K562 (cell line): ENCODE results near the gene TRAF1. TPM values are rescaled to one million over a fixed set of nuclear protein-coding genes. Genes with fewer than 3 reads are reported as not detected.

Experiments
- E2F1 ChIP-seq: sonication (generic); formaldehyde crosslinking; IDR thresholded peaks from 2 replicates; pipeline ENCODE4 v1.8.1; 2023; ENCODE audit warnings: mild to moderate bottlenecking, missing genetic modification reagents, moderate library complexity
- GMEB1 ChIP-seq: fragments of 250-450 bp; sonication (Bioruptor Pico); IDR thresholded peaks from 2 replicates; pipeline ENCODE4 v1.4.0; 2020; ENCODE audit warnings: mild to moderate bottlenecking
- GTF2F1 ChIP-seq: IDR thresholded peaks from 2 replicates; pipeline ENCODE4 v1.6.1; 2011; ENCODE audit warnings: low read depth, low read length, improper control_type of control experiment
- SNRNP70 ChIP-seq: fragments of 200-400 bp; formaldehyde crosslinking; optimal IDR thresholded peaks from 2 replicates; pipeline ENCODE3; 2017; ENCODE audit warnings: low read depth, low read length
- SP2 ChIP-seq: IDR thresholded peaks from 2 replicates; pipeline ENCODE4 v1.6.1; 2011; ENCODE audit warnings: mild to moderate bottlenecking, low read depth, low read length, moderate library complexity; ENCODE audit not compliant: poor library complexity, severe bottlenecking; ENCODE audit errors: extremely low read depth
- STAT6 ChIP-seq: sonication (generic); formaldehyde crosslinking; IDR thresholded peaks from 2 replicates; pipeline ENCODE4 v1.8.1; 2023; ENCODE audit warnings: mild to moderate bottlenecking, missing genetic modification reagents
- TBP ChIP-seq: optimal IDR thresholded peaks from 2 replicates; pipeline ENCODE3; 2011; ENCODE audit warnings: low read depth, low read length, improper control_type of control experiment
- TSHZ1 ChIP-seq: fragments of 250-450 bp; sonication (Bioruptor Pico); IDR thresholded peaks from 2 replicates; pipeline ENCODE4 v1.4.0; 2020; ENCODE audit warnings: mild to moderate bottlenecking, moderate library complexity
- ZNF398 ChIP-seq: fragments of 250-450 bp; sonication (Bioruptor Pico); IDR thresholded peaks from 2 replicates; pipeline ENCODE4 v1.8.0; 2021; ENCODE audit warnings: moderate library complexity, mild to moderate bottlenecking, inconsistent platforms
- polyA plus RNA-seq, 8 experiments: library from polyadenylated mRNA; depleted of rRNA in 4 of 8; stranded (reverse) in 5 of 8; unstranded in 3 of 8; fragments of >200 nt; fragmentation: Nextera tagmentation in 2 of 8; fragmentation: Illumina TruSeq in 1 of 8; extraction: Ambion mirVana in 2 of 8; extraction: Trizol in 1 of 8; gene quantifications; 2 replicates each; pipeline versions ENCODE4 v1.2.1 to v1.2.3, GENCODE V29; 2011 to 2014; ENCODE audit warnings: inconsistent platforms in 1 of 8, missing spikeins in 1 of 8
- total RNA-seq, 7 experiments: library from RNA; depleted of rRNA in 6 of 7; stranded (reverse); fragments of >200 nt in 6 of 7; fragmentation: Illumina TruSeq in 2 of 7; extraction: Trizol in 2 of 7; gene quantifications; 2 replicates each; pipeline versions ENCODE4 v1.2.1 to v1.2.3, GENCODE V29; 2011 to 2021; ENCODE audit warnings: low replicate concordance in 1 of 7

Gene TRAF1
- total and polyA plus RNA-seq, 9 of the 15 experiments (the other 6 are each of a cell fraction or from before 2014, with no cell fraction given) = 0.01 to 1.1 (median 0.04) TPM; not detected in 2

- TF ChIP-seq SP2 (no peak), TBP (no peak), E2F1 (CRISPR knock-in tag) (0 out of 2 replicates have a peak, but pooled peaks have one; percentile 51), SNRNP70 (no peak), GTF2F1 (no peak), STAT6 (CRISPR knock-in tag) (0 out of 2 replicates have a peak, but pooled peaks have one; percentile 49), TSHZ1 (CRISPR knock-in tag) (no peak), ZNF398 (CRISPR knock-in tag) (no peak), GMEB1 (CRISPR knock-in tag) (no peak)
These were observed 40.6 kb downstream of the TRAF1 start (continued) for GRCh38 chr9:120885958-120886357.
